SK-N-SH treated with all-trans-retinoic acid at 6 μM for 48 hours (cell line): ENCODE results near the gene TNFRSF25.

Source experiments
- ATAC-seq: fragments of 200-7000 bp; cut with Tn5 transposase; 3 replicates; pipeline ENCODE4 v1.9.1; 2020; ENCODE audit warnings: mild to moderate bottlenecking, moderate library complexity
- ARNTL ChIP-seq: fragments of 450-650 bp; formaldehyde crosslinking; IDR thresholded peaks from 2 replicates; pipeline ENCODE4 v1.5.0; 2020; ENCODE audit warnings: low read depth, mild to moderate bottlenecking, moderate library complexity, borderline replicate concordance
- BACH2 ChIP-seq: fragments of 250-450 bp; sonication (Bioruptor Pico); IDR thresholded peaks from 2 replicates; pipeline ENCODE4 v1.9.0; 2021; ENCODE audit warnings: mild to moderate bottlenecking, borderline replicate concordance
- CSDC2 ChIP-seq: fragments of 250-450 bp; sonication (Bioruptor Pico); IDR thresholded peaks from 2 replicates; pipeline ENCODE4 v1.5.0; 2020; ENCODE audit warnings: mild to moderate bottlenecking, moderate library complexity
- ESRRG ChIP-seq: fragments of 250-450 bp; sonication (Bioruptor Pico); IDR thresholded peaks from 2 replicates; pipeline ENCODE4 v1.6.1; 2021; ENCODE audit warnings: mild to moderate bottlenecking
- GLIS3 ChIP-seq: fragments of 250-450 bp; sonication (Bioruptor Pico); IDR thresholded peaks from 2 replicates; pipeline ENCODE4 v1.5.0; 2020; ENCODE audit warnings: mild to moderate bottlenecking, moderate library complexity
- ISL1 ChIP-seq: fragments of 250-450 bp; sonication (Bioruptor Pico); IDR thresholded peaks from 2 replicates; pipeline ENCODE4 v2.1.2; 2022; ENCODE audit warnings: mild to moderate bottlenecking, moderate library complexity
- OSR1 ChIP-seq: fragments of 250-450 bp; sonication (Bioruptor Pico); IDR thresholded peaks from 2 replicates; pipeline ENCODE4 v1.8.0; 2022; ENCODE audit warnings: moderate library complexity, mild to moderate bottlenecking, inconsistent platforms
- PPARA ChIP-seq: fragments of 250-450 bp; sonication (Bioruptor Pico); IDR thresholded peaks from 2 replicates; pipeline ENCODE4 v1.5.0; 2020; ENCODE audit warnings: mild to moderate bottlenecking, borderline replicate concordance
- SNAI2 ChIP-seq: fragments of 250-450 bp; sonication (Bioruptor Pico); IDR thresholded peaks from 2 replicates; pipeline ENCODE4 v1.5.0; 2020; ENCODE audit warnings: mild to moderate bottlenecking, moderate library complexity
- TCF4 ChIP-seq: fragments of 250-450 bp; sonication (Bioruptor Pico); IDR thresholded peaks from 2 replicates; pipeline ENCODE4 v1.8.0; 2021; ENCODE audit warnings: mild to moderate bottlenecking, moderate library complexity, borderline replicate concordance
- TOX ChIP-seq: fragments of 250-450 bp; sonication (Bioruptor Pico); IDR thresholded peaks from 2 replicates; pipeline ENCODE4 v1.8.0; 2021; ENCODE audit warnings: mild to moderate bottlenecking, moderate library complexity, borderline replicate concordance
- ZC3H10 ChIP-seq: fragments of 250-450 bp; sonication (Bioruptor Pico); IDR thresholded peaks from 2 replicates; pipeline ENCODE4 v1.5.1; 2021; ENCODE audit warnings: mild to moderate bottlenecking, moderate library complexity
- ZFP3 ChIP-seq: fragments of 250-450 bp; sonication (Bioruptor Pico); IDR thresholded peaks from 2 replicates; pipeline ENCODE4 v1.5.0; 2020; ENCODE audit warnings: mild to moderate bottlenecking, moderate library complexity
- ZFP30 ChIP-seq: fragments of 450-650 bp; formaldehyde crosslinking; IDR thresholded peaks from 2 replicates; pipeline ENCODE4 v1.5.0; 2022; ENCODE audit warnings: mild to moderate bottlenecking, moderate library complexity
- ZNF565 ChIP-seq: fragments of 450-650 bp; formaldehyde crosslinking; conservative IDR thresholded peaks from 2 replicates; pipeline ENCODE4 v1.5.0; 2020; ENCODE audit warnings: low read depth, mild to moderate bottlenecking, moderate library complexity
- ZNF70 ChIP-seq: fragments of 450-650 bp; formaldehyde crosslinking; IDR thresholded peaks from 2 replicates; pipeline ENCODE4 v1.5.0; 2020; ENCODE audit warnings: mild to moderate bottlenecking, moderate library complexity
- ZNF8 ChIP-seq: fragments of 450-650 bp; formaldehyde crosslinking; IDR thresholded peaks from 2 replicates; pipeline ENCODE4 v1.5.0; 2020; ENCODE audit warnings: mild to moderate bottlenecking, moderate library complexity
- TF ChIP-seq, protein P1 (sequence below): fragments of 250-450 bp; sonication (Bioruptor Pico); IDR thresholded peaks from 2 replicates; pipeline ENCODE4 v1.5.0; 2020; ENCODE audit warnings: mild to moderate bottlenecking, moderate library complexity
- TF ChIP-seq, protein P2 (sequence below): fragments of 250-450 bp; sonication (Bioruptor Pico); IDR thresholded peaks from 2 replicates; pipeline ENCODE4 v1.8.0; 2020; ENCODE audit warnings: mild to moderate bottlenecking, moderate library complexity, borderline replicate concordance
- TF ChIP-seq, protein P3 (sequence below): fragments of 250-450 bp; sonication (Bioruptor Pico); IDR thresholded peaks from 2 replicates; pipeline ENCODE4 v1.5.1; 2020; ENCODE audit warnings: low read depth, mild to moderate bottlenecking, moderate library complexity
- TF ChIP-seq, protein P4 (sequence below): fragments of 250-450 bp; sonication (Bioruptor Pico); IDR thresholded peaks from 2 replicates; pipeline ENCODE4 v1.5.1; 2021; ENCODE audit warnings: mild to moderate bottlenecking, moderate library complexity

TNFRSF25 gene

DNA sequence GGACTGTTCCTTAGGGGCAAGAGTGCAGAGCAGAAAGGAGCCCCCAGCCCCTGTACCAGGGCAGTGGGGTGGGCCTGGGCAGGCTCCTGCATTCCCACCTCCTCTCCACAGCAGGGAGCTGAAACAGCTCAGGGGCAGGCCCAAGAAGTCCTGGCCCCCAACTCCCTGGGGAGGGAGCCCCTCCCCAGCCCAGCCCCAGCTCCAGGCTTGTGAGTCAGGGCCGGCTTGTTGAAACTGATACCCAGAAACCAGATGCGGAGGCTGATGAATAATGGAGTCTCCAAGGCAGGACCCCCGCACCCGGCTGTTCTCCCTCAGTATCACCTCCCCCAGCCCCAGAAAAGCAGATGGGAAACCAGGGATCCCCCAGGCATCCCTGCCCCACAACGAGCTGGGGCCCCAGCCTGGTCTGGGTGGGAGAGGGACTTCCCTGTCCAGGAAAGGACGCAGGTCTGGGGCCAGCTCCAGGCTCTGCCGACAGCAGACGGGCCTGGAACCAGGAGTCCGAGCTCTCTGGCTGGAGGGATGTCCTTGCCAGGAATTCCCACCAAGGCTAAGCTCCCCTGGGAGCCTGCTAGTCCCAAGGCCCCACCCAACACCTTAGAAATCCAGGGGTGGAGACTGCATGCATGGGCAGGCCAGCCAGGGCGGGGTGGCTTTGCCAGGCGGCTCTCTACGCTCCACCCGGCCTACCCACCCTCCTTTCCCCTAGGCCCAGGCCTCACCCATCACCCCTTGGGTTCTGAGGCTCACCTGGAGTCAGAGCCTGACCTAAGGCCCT lies 22.8 kb upstream of the TNFRSF25 start (continued):
- TF ChIP-seq, protein P1, sequence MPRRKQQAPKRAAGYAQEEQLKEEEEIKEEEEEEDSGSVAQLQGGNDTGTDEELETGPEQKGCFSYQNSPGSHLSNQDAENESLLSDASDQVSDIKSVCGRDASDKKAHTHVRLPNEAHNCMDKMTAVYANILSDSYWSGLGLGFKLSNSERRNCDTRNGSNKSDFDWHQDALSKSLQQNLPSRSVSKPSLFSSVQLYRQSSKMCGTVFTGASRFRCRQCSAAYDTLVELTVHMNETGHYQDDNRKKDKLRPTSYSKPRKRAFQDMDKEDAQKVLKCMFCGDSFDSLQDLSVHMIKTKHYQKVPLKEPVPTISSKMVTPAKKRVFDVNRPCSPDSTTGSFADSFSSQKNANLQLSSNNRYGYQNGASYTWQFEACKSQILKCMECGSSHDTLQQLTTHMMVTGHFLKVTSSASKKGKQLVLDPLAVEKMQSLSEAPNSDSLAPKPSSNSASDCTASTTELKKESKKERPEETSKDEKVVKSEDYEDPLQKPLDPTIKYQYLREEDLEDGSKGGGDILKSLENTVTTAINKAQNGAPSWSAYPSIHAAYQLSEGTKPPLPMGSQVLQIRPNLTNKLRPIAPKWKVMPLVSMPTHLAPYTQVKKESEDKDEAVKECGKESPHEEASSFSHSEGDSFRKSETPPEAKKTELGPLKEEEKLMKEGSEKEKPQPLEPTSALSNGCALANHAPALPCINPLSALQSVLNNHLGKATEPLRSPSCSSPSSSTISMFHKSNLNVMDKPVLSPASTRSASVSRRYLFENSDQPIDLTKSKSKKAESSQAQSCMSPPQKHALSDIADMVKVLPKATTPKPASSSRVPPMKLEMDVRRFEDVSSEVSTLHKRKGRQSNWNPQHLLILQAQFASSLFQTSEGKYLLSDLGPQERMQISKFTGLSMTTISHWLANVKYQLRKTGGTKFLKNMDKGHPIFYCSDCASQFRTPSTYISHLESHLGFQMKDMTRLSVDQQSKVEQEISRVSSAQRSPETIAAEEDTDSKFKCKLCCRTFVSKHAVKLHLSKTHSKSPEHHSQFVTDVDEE (CRISPR knock-in tag) = no peak
- TF ChIP-seq ESRRG (no peak), ZFP3 (CRISPR knock-in tag) (no peak), TOX (CRISPR knock-in tag) (no peak)
- TF ChIP-seq, protein P2, sequence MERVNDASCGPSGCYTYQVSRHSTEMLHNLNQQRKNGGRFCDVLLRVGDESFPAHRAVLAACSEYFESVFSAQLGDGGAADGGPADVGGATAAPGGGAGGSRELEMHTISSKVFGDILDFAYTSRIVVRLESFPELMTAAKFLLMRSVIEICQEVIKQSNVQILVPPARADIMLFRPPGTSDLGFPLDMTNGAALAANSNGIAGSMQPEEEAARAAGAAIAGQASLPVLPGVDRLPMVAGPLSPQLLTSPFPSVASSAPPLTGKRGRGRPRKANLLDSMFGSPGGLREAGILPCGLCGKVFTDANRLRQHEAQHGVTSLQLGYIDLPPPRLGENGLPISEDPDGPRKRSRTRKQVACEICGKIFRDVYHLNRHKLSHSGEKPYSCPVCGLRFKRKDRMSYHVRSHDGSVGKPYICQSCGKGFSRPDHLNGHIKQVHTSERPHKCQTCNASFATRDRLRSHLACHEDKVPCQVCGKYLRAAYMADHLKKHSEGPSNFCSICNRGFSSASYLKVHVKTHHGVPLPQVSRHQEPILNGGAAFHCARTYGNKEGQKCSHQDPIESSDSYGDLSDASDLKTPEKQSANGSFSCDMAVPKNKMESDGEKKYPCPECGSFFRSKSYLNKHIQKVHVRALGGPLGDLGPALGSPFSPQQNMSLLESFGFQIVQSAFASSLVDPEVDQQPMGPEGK = no peak

DNA sequence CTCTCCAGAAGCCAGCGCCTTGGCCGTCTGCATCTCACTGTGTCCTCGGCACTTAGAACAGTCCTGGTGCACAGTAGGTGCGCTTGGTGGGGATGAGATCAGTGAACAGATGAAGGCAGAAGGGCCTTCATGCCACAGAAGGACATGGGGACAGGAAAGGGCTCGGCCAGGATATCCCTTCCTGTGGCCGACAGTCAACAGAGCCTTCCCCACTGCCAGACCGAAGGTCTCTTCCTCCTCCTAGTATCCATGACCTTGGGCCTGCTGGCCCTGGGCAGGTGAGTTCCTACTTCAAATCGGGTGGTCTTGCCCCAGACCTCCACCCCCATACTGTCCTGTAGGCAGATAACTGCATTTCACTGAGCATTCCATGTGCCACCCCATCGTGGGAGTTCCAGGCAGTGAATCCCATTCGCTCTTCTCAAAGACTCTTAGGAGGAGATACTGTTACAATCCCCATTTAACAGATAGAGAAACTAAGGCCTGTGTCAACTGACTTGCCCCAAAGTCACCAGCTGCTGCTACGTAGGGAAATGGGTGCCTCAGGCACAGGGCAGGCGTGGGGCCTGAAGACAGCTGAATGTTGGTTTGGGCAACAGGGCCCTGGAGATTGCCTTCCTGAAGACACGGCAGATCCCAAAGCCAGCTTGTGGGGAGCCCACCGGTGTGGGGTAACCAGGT lies 22.0 kb upstream of the TNFRSF25 start:
- TF ChIP-seq ZNF70 (CRISPR knock-in tag) = no peak
- no peak for TF ChIP-seq ZNF8 (CRISPR knock-in tag)
- TF ChIP-seq ISL1 (CRISPR knock-in tag) = no peak
- TF ChIP-seq, protein P3, sequence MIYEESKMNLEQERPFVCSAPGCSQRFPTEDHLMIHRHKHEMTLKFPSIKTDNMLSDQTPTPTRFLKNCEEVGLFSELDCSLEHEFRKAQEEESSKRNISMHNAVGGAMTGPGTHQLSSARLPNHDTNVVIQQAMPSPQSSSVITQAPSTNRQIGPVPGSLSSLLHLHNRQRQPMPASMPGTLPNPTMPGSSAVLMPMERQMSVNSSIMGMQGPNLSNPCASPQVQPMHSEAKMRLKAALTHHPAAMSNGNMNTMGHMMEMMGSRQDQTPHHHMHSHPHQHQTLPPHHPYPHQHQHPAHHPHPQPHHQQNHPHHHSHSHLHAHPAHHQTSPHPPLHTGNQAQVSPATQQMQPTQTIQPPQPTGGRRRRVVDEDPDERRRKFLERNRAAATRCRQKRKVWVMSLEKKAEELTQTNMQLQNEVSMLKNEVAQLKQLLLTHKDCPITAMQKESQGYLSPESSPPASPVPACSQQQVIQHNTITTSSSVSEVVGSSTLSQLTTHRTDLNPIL (CRISPR knock-in tag) = no peak
- no peak for TF ChIP-seq GLIS3 (CRISPR knock-in tag)
- no peak for TF ChIP-seq ESRRG
- no peak for TF ChIP-seq ZNF565 (CRISPR knock-in tag)
- TF ChIP-seq, protein P2 = no peak
- no peak for TF ChIP-seq ZC3H10 (CRISPR knock-in tag)
- TF ChIP-seq TCF4 = no peak
- no peak for TF ChIP-seq ZFP3 (CRISPR knock-in tag)
- TF ChIP-seq, protein P4, sequence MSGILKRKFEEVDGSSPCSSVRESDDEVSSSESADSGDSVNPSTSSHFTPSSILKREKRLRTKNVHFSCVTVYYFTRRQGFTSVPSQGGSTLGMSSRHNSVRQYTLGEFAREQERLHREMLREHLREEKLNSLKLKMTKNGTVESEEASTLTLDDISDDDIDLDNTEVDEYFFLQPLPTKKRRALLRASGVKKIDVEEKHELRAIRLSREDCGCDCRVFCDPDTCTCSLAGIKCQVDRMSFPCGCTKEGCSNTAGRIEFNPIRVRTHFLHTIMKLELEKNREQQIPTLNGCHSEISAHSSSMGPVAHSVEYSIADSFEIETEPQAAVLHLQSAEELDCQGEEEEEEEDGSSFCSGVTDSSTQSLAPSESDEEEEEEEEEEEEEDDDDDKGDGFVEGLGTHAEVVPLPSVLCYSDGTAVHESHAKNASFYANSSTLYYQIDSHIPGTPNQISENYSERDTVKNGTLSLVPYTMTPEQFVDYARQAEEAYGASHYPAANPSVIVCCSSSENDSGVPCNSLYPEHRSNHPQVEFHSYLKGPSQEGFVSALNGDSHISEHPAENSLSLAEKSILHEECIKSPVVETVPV = no peak
- TF ChIP-seq ARNTL (CRISPR knock-in tag) = no peak
- no peak for TF ChIP-seq CSDC2 (CRISPR knock-in tag)
- TF ChIP-seq, protein P1 (CRISPR knock-in tag) = no peak
- no peak for TF ChIP-seq BACH2 (CRISPR knock-in tag)
- TF ChIP-seq SNAI2 (CRISPR knock-in tag) = no peak
- TF ChIP-seq ZFP30 (CRISPR knock-in tag) = no peak
- TF ChIP-seq OSR1 = no peak
- TF ChIP-seq PPARA (CRISPR knock-in tag) = no peak
- no peak for ATAC-seq
